GM23338 (cell line): Measurements from ENCODE around the gene LMOD3.

Experiments used
- CREB1 ChIP-seq: fragments of 250-450 bp; sonication (Bioruptor Pico); IDR thresholded peaks from 2 replicates; pipeline ENCODE4 v1.5.0; 2020; ENCODE audit warnings: low read depth, mild to moderate bottlenecking, moderate library complexity
- CTCF ChIP-seq, 2 experiments: fragments of 200-600 bp in 1 of 2; sonication (generic) in 1 of 2; conservative IDR thresholded peaks; 2 replicates each; pipeline versions ENCODE4 v1.5.1 to v1.6.1; 2016 to 2017; ENCODE audit warnings: antibody characterized with exemption in 2 of 2, low read depth in 2 of 2, mild to moderate bottlenecking in 2 of 2, moderate library complexity in 1 of 2
- ETS1 ChIP-seq: IDR thresholded peaks from 2 replicates; pipeline ENCODE4 v1.6.1; 2016; ENCODE audit warnings: antibody characterized with exemption
- EZH2 ChIP-seq: fragments of 200-600 bp; sonication (generic); IDR thresholded peaks from one replicate; pipeline ENCODE4 v1.8.0; 2017; ENCODE audit warnings: antibody characterized with exemption, mild to moderate bottlenecking, low read depth; ENCODE audit not compliant: unreplicated experiment
- EZH2phosphoT487 ChIP-seq: fragments of 200-600 bp; sonication (generic); IDR thresholded peaks from one replicate; pipeline ENCODE4 v1.8.1; 2018; ENCODE audit warnings: antibody characterized with exemption; ENCODE audit not compliant: unreplicated experiment
- JUNB ChIP-seq: IDR thresholded peaks from one replicate; pipeline ENCODE4 v1.6.1; 2016; ENCODE audit warnings: antibody characterized with exemption; ENCODE audit not compliant: unreplicated experiment
- NANOG ChIP-seq: IDR thresholded peaks from 2 replicates; pipeline ENCODE4 v1.6.1; 2016; ENCODE audit warnings: antibody characterized with exemption, borderline replicate concordance
- POLR2AphosphoS5 ChIP-seq: IDR thresholded peaks from 2 replicates; pipeline ENCODE4 v1.6.1; 2016; ENCODE audit warnings: antibody characterized with exemption, low read depth
- REST ChIP-seq: IDR thresholded peaks from one replicate; pipeline ENCODE4 v1.6.1; 2018; ENCODE audit warnings: antibody characterized with exemption; ENCODE audit not compliant: unreplicated experiment
- STAT1 ChIP-seq: IDR thresholded peaks from one replicate; pipeline ENCODE4 v1.6.1; 2016; ENCODE audit warnings: antibody characterized with exemption; ENCODE audit not compliant: unreplicated experiment
- ZNF114 ChIP-seq: fragments of 250-450 bp; sonication (Bioruptor Pico); IDR thresholded peaks from 2 replicates; pipeline ENCODE4 v1.5.0; 2020; ENCODE audit warnings: mild to moderate bottlenecking, moderate library complexity
- ZNF331 ChIP-seq: fragments of 250-450 bp; sonication (Bioruptor Pico); IDR thresholded peaks from 2 replicates; pipeline ENCODE4 v1.5.0; 2020; ENCODE audit warnings: low read depth, mild to moderate bottlenecking, moderate library complexity
- ZNF462 ChIP-seq: fragments of 250-450 bp; sonication (Bioruptor Pico); IDR thresholded peaks from 2 replicates; pipeline ENCODE4 v1.5.0; 2020; ENCODE audit warnings: mild to moderate bottlenecking, moderate library complexity

GRCh38 chr3:69121513-69121912 lies 882 bp downstream of the LMOD3 start:
- TF ChIP-seq CTCF (conservative IDR thresholded peaks at IDR 0.05; ENCODE audit: low read depth in 2 of 2) (no peak), POLR2AphosphoS5 (no peak), JUNB (no peak), EZH2 (no peak), REST (no peak), EZH2phosphoT487 (no peak), CREB1 (no peak), ZNF114 (no peak), ZNF331 (CRISPR knock-in tag) (no peak), STAT1 (no peak), NANOG (no peak), ETS1 (no peak), ZNF462 (CRISPR knock-in tag) (no peak)
